ENCODE data around the gene SLC17A3.

The SLC17A3 gene

GRCh38 chr6:25851961-25852360, 22.1 kb downstream of the SLC17A3 start:
- no peak overlapping the region for H3K4me3 ChIP-seq (ENCODE audit: low read depth, low read length)
- no peak for DNase-seq (ENCODE audit: low read depth)

- DNase-seq (ENCODE audit: low read depth): no peak
- no peak overlapping the region for H3K4me3 ChIP-seq (ENCODE audit: low read depth, low read length)
Observed at GRCh38 chr6:25844518-25844917, 29.5 kb downstream of the SLC17A3 start.

GRCh38 chr6:25842526-25842925, 31.5 kb downstream of the SLC17A3 start:
- H3K4me3 ChIP-seq (ENCODE audit: low read depth, low read length): no peak overlapping the region
- no peak for DNase-seq (ENCODE audit: low read depth)

- no peak for DNase-seq (ENCODE audit: low read depth)
- H3K4me3 ChIP-seq (ENCODE audit: low read depth, low read length): no peak overlapping the region
Observed at GRCh38 chr6:25835442-25836283, 38.4 kb downstream of the SLC17A3 start.

GRCh38 chr6:25834950-25835349, 39.1 kb downstream of the SLC17A3 start:
- DNase-seq (ENCODE audit: low read depth): no peak
- no peak overlapping the region for H3K4me3 ChIP-seq (ENCODE audit: low read depth, low read length)

GRCh38 chr6:25833136-25833535, 40.9 kb downstream of the SLC17A3 start:
- no peak for DNase-seq (ENCODE audit: low read depth)

GRCh38 chr6:25832670-25833069, 41.4 kb downstream of the SLC17A3 start:
- H3K4me3 ChIP-seq (ENCODE audit: low read depth, low read length): no peak overlapping the region
- no peak for DNase-seq (ENCODE audit: low read depth)

More at GRCh38 chr6:25833136-25833535, 40.9 kb downstream of the SLC17A3 start:
- no peak overlapping the region for H3K4me3 ChIP-seq (ENCODE audit: low read depth, low read length)

GRCh38 chr6:25832307-25832662, 41.8 kb downstream of the SLC17A3 start:
- H3K4me3 ChIP-seq (ENCODE audit: low read depth, low read length): no peak overlapping the region
- DNase-seq (ENCODE audit: low read depth): no peak

GRCh38 chr6:25831532-25832306, 42.3 kb downstream of the SLC17A3 start, which contains the start of gene SLC17A1:
TSS of gene SLC17A1 (minus strand) at chr6:25832052. CDS start at chr6:25830557, 1,495 bp downstream.
- H3K4me3 ChIP-seq (ENCODE audit: low read depth, low read length): no peak within 1 kb of the TSS
- DNase-seq (ENCODE audit: low read depth): no peak

- DNase-seq (ENCODE audit: low read depth): no peak
- no peak overlapping the region for H3K4me3 ChIP-seq (ENCODE audit: low read depth, low read length)
Observed at GRCh38 chr6:25830458-25830857, 43.6 kb downstream of the SLC17A3 start.

GRCh38 chr6:25829375-25829774, 44.7 kb downstream of the SLC17A3 start:
- no peak overlapping the region for H3K4me3 ChIP-seq (ENCODE audit: low read depth, low read length)
- no peak for DNase-seq (ENCODE audit: low read depth)

- no peak for DNase-seq (ENCODE audit: low read depth)
- no peak overlapping the region for H3K4me3 ChIP-seq (ENCODE audit: low read depth, low read length)
Observed at GRCh38 chr6:25821341-25821740, 52.7 kb downstream of the SLC17A3 start.

GRCh38 chr6:25816252-25816651, 57.8 kb downstream of the SLC17A3 start:
- no peak for DNase-seq (ENCODE audit: low read depth)
- no peak overlapping the region for H3K4me3 ChIP-seq (ENCODE audit: low read depth, low read length)

GRCh38 chr6:25815194-25815593, 58.8 kb downstream of the SLC17A3 start:
- DNase-seq (ENCODE audit: low read depth): no peak
- no peak overlapping the region for H3K4me3 ChIP-seq (ENCODE audit: low read depth, low read length)

GRCh38 chr6:25804804-25805203, 69.2 kb downstream of the SLC17A3 start:
- H3K4me3 ChIP-seq (ENCODE audit: low read depth, low read length): no peak overlapping the region
- DNase-seq (ENCODE audit: low read depth): no peak

- no peak for DNase-seq (ENCODE audit: low read depth)
- H3K4me3 ChIP-seq (ENCODE audit: low read depth, low read length): no peak overlapping the region
Observed at GRCh38 chr6:25801436-25801835, 72.6 kb downstream of the SLC17A3 start.

Data from skeletal muscle cell (primary cell).